H1 (cell line): ENCODE results near the gene REL. TPM values are rescaled to one million over a fixed set of nuclear protein-coding genes. Genes with fewer than 3 reads are reported as not detected.

Source experiments
- BACH1 ChIP-seq: IDR thresholded peaks from 2 replicates; pipeline ENCODE4 v1.6.1; 2012; ENCODE audit warnings: low read length, improper control_type of control experiment
- EGR1 ChIP-seq: IDR thresholded peaks from 2 replicates; pipeline ENCODE4 v1.6.1; 2011; ENCODE audit warnings: low read depth, low read length, borderline replicate concordance
- EP300 ChIP-seq, 2 experiments: IDR thresholded peaks; 1 replicate in 1 of 2; 2 replicates in 1 of 2; pipeline ENCODE4 v1.6.1; 2011 to 2012; ENCODE audit warnings: low read depth in 2 of 2, low read length in 2 of 2, mild to moderate bottlenecking in 2 of 2, borderline replicate concordance in 1 of 2, inconsistent platforms in 1 of 2, moderate library complexity in 1 of 2
- POLR2AphosphoS5 ChIP-seq: IDR thresholded peaks from 2 replicates; pipeline ENCODE4 v1.6.1; 2011; ENCODE audit warnings: low read depth, low read length
- SAP30 ChIP-seq: fragments of 300-600 bp; sonication (generic); IDR thresholded peaks from 2 replicates; pipeline ENCODE4 v1.7.1; 2012; ENCODE audit warnings: low read length, moderate library complexity, mild to moderate bottlenecking, inconsistent platforms; ENCODE audit not compliant: insufficient read depth, insufficient replicate concordance
- SIX5 ChIP-seq: IDR thresholded peaks from 2 replicates; pipeline ENCODE4 v1.6.1; 2011; ENCODE audit warnings: mild to moderate bottlenecking, low read depth, low read length
- polyA plus RNA-seq, 7 experiments: library from polyadenylated mRNA; depleted of rRNA in 3 of 7; stranded (reverse) in 5 of 7; unstranded in 2 of 7; fragments of >200 nt in 5 of 7; fragments of 200-250 nt in 2 of 7; gene quantifications; 1 replicate in 5 of 7; 2 replicates in 1 of 7; 4 replicates in 1 of 7; pipeline versions ENCODE4 v1.2.1 to v1.2.3, GENCODE V29; 2011 to 2013; ENCODE audit warnings: missing spikeins in 2 of 7, mixed read lengths in 2 of 7
- total RNA-seq: library from RNA; stranded (reverse); fragmentation: NEBNext Ultra II Directional; extraction: Animal tissue kit (Norgen Biotek cat#: 25700); gene quantifications from 2 replicates; pipeline ENCODE4 v1.2.1, GENCODE V29; 2021
- TF ChIP-seq, protein P1 (sequence below): fragments of 300-600 bp; sonication (generic); IDR thresholded peaks from 2 replicates; pipeline ENCODE4 v1.7.1; 2012; ENCODE audit warnings: low read length, moderate library complexity, mild to moderate bottlenecking, inconsistent platforms; ENCODE audit not compliant: insufficient replicate concordance

REL gene
- total and polyA plus RNA-seq, 2 of the 8 experiments (the other 6 are each of a cell fraction or from before 2014, with no cell fraction given), result 1.5 to 7.5 TPM

DNA sequence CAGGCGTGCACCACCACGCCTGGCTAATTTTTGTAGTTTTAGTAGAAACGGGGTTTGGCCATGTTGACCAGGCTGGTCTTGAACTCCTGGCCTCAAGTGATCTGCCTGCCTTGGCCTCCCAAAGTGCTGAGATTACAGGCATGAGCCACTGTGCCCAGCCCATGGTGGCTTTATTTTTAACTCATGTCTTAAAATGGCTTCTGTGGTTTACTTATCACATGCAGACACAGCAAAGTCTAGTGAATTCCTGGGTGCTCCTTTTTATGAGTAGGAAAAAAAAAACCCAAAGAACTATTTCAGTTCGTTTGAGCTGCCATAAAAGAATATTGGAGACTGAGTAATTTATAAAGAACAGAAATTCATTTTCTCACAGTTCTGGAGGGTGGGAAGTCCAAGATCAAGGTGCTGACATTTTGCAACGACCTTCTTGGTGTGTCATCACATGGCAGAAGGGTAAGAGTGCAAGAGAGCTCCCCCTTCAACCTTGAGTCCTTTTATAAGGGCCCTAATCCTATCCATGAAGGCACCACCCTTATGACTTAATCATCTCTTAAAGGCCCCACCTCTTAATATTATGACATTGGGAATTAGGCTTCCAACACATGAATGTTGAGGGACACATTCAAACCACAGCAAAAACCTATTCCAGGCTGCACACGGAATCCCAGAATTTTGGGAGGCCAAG lies 12.6 kb upstream of the REL start (continued):
- TF ChIP-seq, protein P1, sequence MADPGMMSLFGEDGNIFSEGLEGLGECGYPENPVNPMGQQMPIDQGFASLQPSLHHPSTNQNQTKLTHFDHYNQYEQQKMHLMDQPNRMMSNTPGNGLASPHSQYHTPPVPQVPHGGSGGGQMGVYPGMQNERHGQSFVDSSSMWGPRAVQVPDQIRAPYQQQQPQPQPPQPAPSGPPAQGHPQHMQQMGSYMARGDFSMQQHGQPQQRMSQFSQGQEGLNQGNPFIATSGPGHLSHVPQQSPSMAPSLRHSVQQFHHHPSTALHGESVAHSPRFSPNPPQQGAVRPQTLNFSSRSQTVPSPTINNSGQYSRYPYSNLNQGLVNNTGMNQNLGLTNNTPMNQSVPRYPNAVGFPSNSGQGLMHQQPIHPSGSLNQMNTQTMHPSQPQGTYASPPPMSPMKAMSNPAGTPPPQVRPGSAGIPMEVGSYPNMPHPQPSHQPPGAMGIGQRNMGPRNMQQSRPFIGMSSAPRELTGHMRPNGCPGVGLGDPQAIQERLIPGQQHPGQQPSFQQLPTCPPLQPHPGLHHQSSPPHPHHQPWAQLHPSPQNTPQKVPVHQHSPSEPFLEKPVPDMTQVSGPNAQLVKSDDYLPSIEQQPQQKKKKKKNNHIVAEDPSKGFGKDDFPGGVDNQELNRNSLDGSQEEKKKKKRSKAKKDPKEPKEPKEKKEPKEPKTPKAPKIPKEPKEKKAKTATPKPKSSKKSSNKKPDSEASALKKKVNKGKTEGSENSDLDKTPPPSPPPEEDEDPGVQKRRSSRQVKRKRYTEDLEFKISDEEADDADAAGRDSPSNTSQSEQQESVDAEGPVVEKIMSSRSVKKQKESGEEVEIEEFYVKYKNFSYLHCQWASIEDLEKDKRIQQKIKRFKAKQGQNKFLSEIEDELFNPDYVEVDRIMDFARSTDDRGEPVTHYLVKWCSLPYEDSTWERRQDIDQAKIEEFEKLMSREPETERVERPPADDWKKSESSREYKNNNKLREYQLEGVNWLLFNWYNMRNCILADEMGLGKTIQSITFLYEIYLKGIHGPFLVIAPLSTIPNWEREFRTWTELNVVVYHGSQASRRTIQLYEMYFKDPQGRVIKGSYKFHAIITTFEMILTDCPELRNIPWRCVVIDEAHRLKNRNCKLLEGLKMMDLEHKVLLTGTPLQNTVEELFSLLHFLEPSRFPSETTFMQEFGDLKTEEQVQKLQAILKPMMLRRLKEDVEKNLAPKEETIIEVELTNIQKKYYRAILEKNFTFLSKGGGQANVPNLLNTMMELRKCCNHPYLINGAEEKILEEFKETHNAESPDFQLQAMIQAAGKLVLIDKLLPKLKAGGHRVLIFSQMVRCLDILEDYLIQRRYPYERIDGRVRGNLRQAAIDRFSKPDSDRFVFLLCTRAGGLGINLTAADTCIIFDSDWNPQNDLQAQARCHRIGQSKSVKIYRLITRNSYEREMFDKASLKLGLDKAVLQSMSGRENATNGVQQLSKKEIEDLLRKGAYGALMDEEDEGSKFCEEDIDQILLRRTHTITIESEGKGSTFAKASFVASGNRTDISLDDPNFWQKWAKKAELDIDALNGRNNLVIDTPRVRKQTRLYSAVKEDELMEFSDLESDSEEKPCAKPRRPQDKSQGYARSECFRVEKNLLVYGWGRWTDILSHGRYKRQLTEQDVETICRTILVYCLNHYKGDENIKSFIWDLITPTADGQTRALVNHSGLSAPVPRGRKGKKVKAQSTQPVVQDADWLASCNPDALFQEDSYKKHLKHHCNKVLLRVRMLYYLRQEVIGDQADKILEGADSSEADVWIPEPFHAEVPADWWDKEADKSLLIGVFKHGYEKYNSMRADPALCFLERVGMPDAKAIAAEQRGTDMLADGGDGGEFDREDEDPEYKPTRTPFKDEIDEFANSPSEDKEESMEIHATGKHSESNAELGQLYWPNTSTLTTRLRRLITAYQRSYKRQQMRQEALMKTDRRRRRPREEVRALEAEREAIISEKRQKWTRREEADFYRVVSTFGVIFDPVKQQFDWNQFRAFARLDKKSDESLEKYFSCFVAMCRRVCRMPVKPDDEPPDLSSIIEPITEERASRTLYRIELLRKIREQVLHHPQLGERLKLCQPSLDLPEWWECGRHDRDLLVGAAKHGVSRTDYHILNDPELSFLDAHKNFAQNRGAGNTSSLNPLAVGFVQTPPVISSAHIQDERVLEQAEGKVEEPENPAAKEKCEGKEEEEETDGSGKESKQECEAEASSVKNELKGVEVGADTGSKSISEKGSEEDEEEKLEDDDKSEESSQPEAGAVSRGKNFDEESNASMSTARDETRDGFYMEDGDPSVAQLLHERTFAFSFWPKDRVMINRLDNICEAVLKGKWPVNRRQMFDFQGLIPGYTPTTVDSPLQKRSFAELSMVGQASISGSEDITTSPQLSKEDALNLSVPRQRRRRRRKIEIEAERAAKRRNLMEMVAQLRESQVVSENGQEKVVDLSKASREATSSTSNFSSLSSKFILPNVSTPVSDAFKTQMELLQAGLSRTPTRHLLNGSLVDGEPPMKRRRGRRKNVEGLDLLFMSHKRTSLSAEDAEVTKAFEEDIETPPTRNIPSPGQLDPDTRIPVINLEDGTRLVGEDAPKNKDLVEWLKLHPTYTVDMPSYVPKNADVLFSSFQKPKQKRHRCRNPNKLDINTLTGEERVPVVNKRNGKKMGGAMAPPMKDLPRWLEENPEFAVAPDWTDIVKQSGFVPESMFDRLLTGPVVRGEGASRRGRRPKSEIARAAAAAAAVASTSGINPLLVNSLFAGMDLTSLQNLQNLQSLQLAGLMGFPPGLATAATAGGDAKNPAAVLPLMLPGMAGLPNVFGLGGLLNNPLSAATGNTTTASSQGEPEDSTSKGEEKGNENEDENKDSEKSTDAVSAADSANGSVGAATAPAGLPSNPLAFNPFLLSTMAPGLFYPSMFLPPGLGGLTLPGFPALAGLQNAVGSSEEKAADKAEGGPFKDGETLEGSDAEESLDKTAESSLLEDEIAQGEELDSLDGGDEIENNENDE, result no peak
- TF ChIP-seq SIX5 (no peak), POLR2AphosphoS5 (no peak), BACH1 (no peak), EGR1 (no peak), EP300 (IDR thresholded peaks at IDR 0.05; ENCODE audit: borderline replicate concordance in 1 of 2, low read depth in 2 of 2, low read length in 2 of 2) (no peak), SAP30 (no peak)
